HL-60 (cell line): ENCODE measurements around the gene PADI2.

ENCODE experiments used
- CTCF ChIP-seq: IDR thresholded peaks from one replicate; pipeline ENCODE4 v1.5.1; 2011; ENCODE audit warnings: low read length, control low read depth, inconsistent platforms; ENCODE audit not compliant: insufficient read depth
- GABPA ChIP-seq: IDR thresholded peaks from 2 replicates; pipeline ENCODE4 v1.6.1; 2012; ENCODE audit warnings: low read depth
- POLR2AphosphoS5 ChIP-seq: IDR thresholded peaks from 2 replicates; pipeline ENCODE4 v1.6.1; 2012; ENCODE audit warnings: low read depth
- REST ChIP-seq: IDR thresholded peaks from 2 replicates; pipeline ENCODE4 v1.6.1; 2012; ENCODE audit warnings: low read depth; ENCODE audit not compliant: insufficient replicate concordance

- TF ChIP-seq CTCF (no peak), POLR2AphosphoS5 (no peak), REST (no peak), GABPA (no peak)
Observed at GRCh38 chr1:17098446-17099317, 20.6 kb downstream of the PADI2 start.
